SK-N-SH treated with all-trans-retinoic acid at 6 μM for 48 hours (cell line): ENCODE data around the gene MAP3K20.

Experiments used
- ATAC-seq: fragments of 200-7000 bp; cut with Tn5 transposase; 3 replicates; pipeline ENCODE4 v1.9.1; 2020; ENCODE audit warnings: mild to moderate bottlenecking, moderate library complexity
- ARNTL ChIP-seq: fragments of 450-650 bp; formaldehyde crosslinking; IDR thresholded peaks from 2 replicates; pipeline ENCODE4 v1.5.0; 2020; ENCODE audit warnings: low read depth, mild to moderate bottlenecking, moderate library complexity, borderline replicate concordance
- CREB5 ChIP-seq: fragments of 250-450 bp; sonication (Bioruptor Pico); IDR thresholded peaks from 2 replicates; pipeline ENCODE4 v1.5.1; 2020; ENCODE audit warnings: low read depth, mild to moderate bottlenecking, moderate library complexity
- CSDC2 ChIP-seq: fragments of 250-450 bp; sonication (Bioruptor Pico); IDR thresholded peaks from 2 replicates; pipeline ENCODE4 v1.5.0; 2020; ENCODE audit warnings: mild to moderate bottlenecking, moderate library complexity
- CSRNP3 ChIP-seq: fragments of 250-450 bp; sonication (Bioruptor Pico); IDR thresholded peaks from 2 replicates; pipeline ENCODE4 v1.5.1; 2021; ENCODE audit warnings: mild to moderate bottlenecking, moderate library complexity
- ESRRG ChIP-seq: fragments of 250-450 bp; sonication (Bioruptor Pico); IDR thresholded peaks from 2 replicates; pipeline ENCODE4 v1.6.1; 2021; ENCODE audit warnings: mild to moderate bottlenecking
- GLIS3 ChIP-seq: fragments of 250-450 bp; sonication (Bioruptor Pico); IDR thresholded peaks from 2 replicates; pipeline ENCODE4 v1.5.0; 2020; ENCODE audit warnings: mild to moderate bottlenecking, moderate library complexity
- ISL1 ChIP-seq: fragments of 250-450 bp; sonication (Bioruptor Pico); IDR thresholded peaks from 2 replicates; pipeline ENCODE4 v2.1.2; 2022; ENCODE audit warnings: mild to moderate bottlenecking, moderate library complexity
- OSR1 ChIP-seq: fragments of 250-450 bp; sonication (Bioruptor Pico); IDR thresholded peaks from 2 replicates; pipeline ENCODE4 v1.8.0; 2022; ENCODE audit warnings: moderate library complexity, mild to moderate bottlenecking, inconsistent platforms
- PPARA ChIP-seq: fragments of 250-450 bp; sonication (Bioruptor Pico); IDR thresholded peaks from 2 replicates; pipeline ENCODE4 v1.5.0; 2020; ENCODE audit warnings: mild to moderate bottlenecking, borderline replicate concordance
- RARB ChIP-seq: fragments of 250-450 bp; sonication (Bioruptor Pico); IDR thresholded peaks from 2 replicates; pipeline ENCODE4 v1.8.0; 2021; ENCODE audit warnings: mild to moderate bottlenecking, moderate library complexity
- SNAI2 ChIP-seq: fragments of 250-450 bp; sonication (Bioruptor Pico); IDR thresholded peaks from 2 replicates; pipeline ENCODE4 v1.5.0; 2020; ENCODE audit warnings: mild to moderate bottlenecking, moderate library complexity
- TCF4 ChIP-seq: fragments of 250-450 bp; sonication (Bioruptor Pico); IDR thresholded peaks from 2 replicates; pipeline ENCODE4 v1.8.0; 2021; ENCODE audit warnings: mild to moderate bottlenecking, moderate library complexity, borderline replicate concordance
- TOX ChIP-seq: fragments of 250-450 bp; sonication (Bioruptor Pico); IDR thresholded peaks from 2 replicates; pipeline ENCODE4 v1.8.0; 2021; ENCODE audit warnings: mild to moderate bottlenecking, moderate library complexity, borderline replicate concordance
- ZC3H10 ChIP-seq: fragments of 250-450 bp; sonication (Bioruptor Pico); IDR thresholded peaks from 2 replicates; pipeline ENCODE4 v1.5.1; 2021; ENCODE audit warnings: mild to moderate bottlenecking, moderate library complexity
- ZFP3 ChIP-seq: fragments of 250-450 bp; sonication (Bioruptor Pico); IDR thresholded peaks from 2 replicates; pipeline ENCODE4 v1.5.0; 2020; ENCODE audit warnings: mild to moderate bottlenecking, moderate library complexity
- ZFP30 ChIP-seq: fragments of 450-650 bp; formaldehyde crosslinking; IDR thresholded peaks from 2 replicates; pipeline ENCODE4 v1.5.0; 2022; ENCODE audit warnings: mild to moderate bottlenecking, moderate library complexity
- ZNF565 ChIP-seq: fragments of 450-650 bp; formaldehyde crosslinking; conservative IDR thresholded peaks from 2 replicates; pipeline ENCODE4 v1.5.0; 2020; ENCODE audit warnings: low read depth, mild to moderate bottlenecking, moderate library complexity
- ZNF70 ChIP-seq: fragments of 450-650 bp; formaldehyde crosslinking; IDR thresholded peaks from 2 replicates; pipeline ENCODE4 v1.5.0; 2020; ENCODE audit warnings: mild to moderate bottlenecking, moderate library complexity
- ZNF8 ChIP-seq: fragments of 450-650 bp; formaldehyde crosslinking; IDR thresholded peaks from 2 replicates; pipeline ENCODE4 v1.5.0; 2020; ENCODE audit warnings: mild to moderate bottlenecking, moderate library complexity
- TF ChIP-seq, protein P1 (sequence below): fragments of 250-450 bp; sonication (Bioruptor Pico); IDR thresholded peaks from 2 replicates; pipeline ENCODE4 v1.8.0; 2021; ENCODE audit warnings: low read depth, mild to moderate bottlenecking, moderate library complexity, borderline replicate concordance

MAP3K20 gene

GRCh38 chr2:173229086-173229485, 153.4 kb downstream of the MAP3K20 start:
- ATAC-seq, result no peak
- TF ChIP-seq ISL1 (CRISPR knock-in tag) (no peak), ZC3H10 (no peak), CSDC2 (CRISPR knock-in tag) (no peak), ESRRG (CRISPR knock-in tag) (no peak), SNAI2 (CRISPR knock-in tag) (no peak)

GRCh38 chr2:173230181-173230580, 154.5 kb downstream of the MAP3K20 start:
- no peak for ATAC-seq
- TF ChIP-seq GLIS3 (CRISPR knock-in tag) (no peak), ZFP3 (no peak), ZNF70 (CRISPR knock-in tag) (no peak), TCF4 (CRISPR knock-in tag) (no peak), ISL1 (CRISPR knock-in tag) (no peak), ZNF565 (CRISPR knock-in tag) (no peak), ARNTL (no peak), ZFP30 (CRISPR knock-in tag) (no peak), TOX (no peak), ZC3H10 (no peak), CSDC2 (CRISPR knock-in tag) (no peak), RARB (no peak)

GRCh38 chr2:173231042-173231441, 155.4 kb downstream of the MAP3K20 start:
- TF ChIP-seq RARB, result no peak
- no peak for ATAC-seq

GRCh38 chr2:173231465-173231864, 155.8 kb downstream of the MAP3K20 start:
- no peak for ATAC-seq
- no peak for TF ChIP-seq TOX
- TF ChIP-seq CREB5 (CRISPR knock-in tag), result no peak
- TF ChIP-seq ZNF8 (CRISPR knock-in tag), result no peak
- TF ChIP-seq ISL1 (CRISPR knock-in tag), result no peak
- no peak for TF ChIP-seq CSRNP3 (CRISPR knock-in tag)
- TF ChIP-seq RARB, result no peak
- TF ChIP-seq ZFP3, result no peak
- TF ChIP-seq, protein P1, sequence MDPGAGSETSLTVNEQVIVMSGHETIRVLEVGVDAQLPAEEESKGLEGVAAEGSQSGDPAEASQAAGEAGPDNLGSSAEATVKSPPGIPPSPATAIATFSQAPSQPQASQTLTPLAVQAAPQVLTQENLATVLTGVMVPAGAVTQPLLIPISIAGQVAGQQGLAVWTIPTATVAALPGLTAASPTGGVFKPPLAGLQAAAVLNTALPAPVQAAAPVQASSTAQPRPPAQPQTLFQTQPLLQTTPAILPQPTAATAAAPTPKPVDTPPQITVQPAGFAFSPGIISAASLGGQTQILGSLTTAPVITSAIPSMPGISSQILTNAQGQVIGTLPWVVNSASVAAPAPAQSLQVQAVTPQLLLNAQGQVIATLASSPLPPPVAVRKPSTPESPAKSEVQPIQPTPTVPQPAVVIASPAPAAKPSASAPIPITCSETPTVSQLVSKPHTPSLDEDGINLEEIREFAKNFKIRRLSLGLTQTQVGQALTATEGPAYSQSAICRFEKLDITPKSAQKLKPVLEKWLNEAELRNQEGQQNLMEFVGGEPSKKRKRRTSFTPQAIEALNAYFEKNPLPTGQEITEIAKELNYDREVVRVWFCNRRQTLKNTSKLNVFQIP, result no peak

DNA sequence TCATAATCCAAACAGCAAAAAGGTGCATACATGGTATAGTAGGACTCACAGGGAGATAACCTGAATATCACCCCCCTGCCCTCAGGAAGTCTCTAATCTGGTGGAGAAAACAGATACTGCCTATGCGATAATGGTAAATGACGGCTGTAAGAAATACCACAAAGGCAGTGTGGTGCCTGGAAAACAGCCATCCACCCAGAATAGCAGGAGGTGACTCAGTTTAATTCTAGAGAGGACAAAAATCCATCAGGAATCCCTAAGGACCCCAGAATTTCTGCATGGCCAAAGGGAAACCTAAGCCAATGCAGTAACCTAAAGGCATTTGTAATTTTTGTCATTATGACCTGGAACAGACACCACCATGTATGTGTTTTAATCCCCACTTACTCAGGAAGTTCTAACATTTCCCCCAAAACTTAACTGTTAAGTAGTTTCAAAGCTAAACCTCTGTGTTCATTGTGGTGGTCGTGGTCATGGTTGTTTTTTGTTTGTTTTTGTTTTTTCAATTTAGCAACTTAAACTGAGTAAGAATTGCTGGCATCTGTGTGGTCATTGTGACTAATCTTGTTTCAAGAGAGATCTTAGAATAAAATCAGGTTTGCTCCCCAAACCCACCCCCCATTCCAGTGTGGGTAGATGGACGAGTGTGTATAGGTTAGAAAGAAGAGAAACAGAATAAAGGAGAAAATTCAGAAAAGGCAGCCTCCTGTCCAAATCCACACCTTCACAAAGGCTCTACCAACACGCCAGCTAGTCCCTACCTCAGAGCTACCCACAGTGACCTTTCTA, 157.5 kb downstream of the MAP3K20 start:
- TF ChIP-seq ESRRG (CRISPR knock-in tag) (no peak), CREB5 (CRISPR knock-in tag) (no peak), CSDC2 (CRISPR knock-in tag) (no peak), TCF4 (CRISPR knock-in tag) (no peak), OSR1 (CRISPR knock-in tag) (no peak), ZNF8 (CRISPR knock-in tag) (no peak), RARB (no peak), PPARA (CRISPR knock-in tag) (no peak), ZNF70 (CRISPR knock-in tag) (no peak), ISL1 (CRISPR knock-in tag) (no peak)
- TF ChIP-seq, protein P1, result no peak
- no peak for ATAC-seq
